ENCODE data around the gene NOP56.

DNA sequence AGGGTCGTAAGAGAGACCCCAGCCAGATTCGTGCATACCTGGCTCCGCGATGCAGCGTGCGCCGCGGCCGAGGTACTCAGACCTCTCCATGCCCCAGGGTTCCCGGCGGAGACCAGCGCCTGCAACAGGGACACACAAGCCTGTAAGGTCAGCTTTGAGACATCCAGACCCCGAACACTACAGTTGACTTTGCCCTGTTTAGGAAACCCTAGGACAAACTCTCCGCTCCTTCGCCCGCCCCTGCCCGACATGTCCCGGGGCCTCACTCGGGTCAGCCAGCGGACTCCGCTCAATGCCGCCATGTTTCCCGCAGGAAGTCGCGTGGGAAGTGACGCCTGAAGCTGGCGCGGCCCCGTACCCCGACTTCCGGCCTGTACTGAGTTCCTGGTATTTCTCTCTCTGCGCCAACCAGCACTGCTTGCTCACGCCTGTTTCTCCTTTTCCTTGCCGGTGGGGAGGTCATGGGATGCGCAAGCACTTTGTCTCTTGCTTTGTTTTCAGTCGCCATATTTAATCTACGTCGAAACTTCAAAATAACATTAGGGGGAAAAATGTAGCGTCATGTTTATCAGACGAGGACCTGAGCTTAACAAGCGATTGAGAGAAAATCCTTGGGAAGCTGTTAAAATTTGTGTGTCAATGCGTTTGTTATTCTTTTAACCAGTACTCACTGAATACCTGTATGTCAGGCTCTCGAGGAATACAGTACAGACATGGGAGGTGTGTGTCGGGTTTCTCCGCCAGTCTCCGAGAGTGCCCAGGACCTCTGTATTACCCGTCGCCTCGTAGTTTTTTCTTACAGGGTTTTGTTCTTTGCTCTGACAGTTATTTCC lies 11.7 kb downstream of the NOP56 start, which contains the start of gene IDH3B:
- TF ChIP-seq, protein P1, sequence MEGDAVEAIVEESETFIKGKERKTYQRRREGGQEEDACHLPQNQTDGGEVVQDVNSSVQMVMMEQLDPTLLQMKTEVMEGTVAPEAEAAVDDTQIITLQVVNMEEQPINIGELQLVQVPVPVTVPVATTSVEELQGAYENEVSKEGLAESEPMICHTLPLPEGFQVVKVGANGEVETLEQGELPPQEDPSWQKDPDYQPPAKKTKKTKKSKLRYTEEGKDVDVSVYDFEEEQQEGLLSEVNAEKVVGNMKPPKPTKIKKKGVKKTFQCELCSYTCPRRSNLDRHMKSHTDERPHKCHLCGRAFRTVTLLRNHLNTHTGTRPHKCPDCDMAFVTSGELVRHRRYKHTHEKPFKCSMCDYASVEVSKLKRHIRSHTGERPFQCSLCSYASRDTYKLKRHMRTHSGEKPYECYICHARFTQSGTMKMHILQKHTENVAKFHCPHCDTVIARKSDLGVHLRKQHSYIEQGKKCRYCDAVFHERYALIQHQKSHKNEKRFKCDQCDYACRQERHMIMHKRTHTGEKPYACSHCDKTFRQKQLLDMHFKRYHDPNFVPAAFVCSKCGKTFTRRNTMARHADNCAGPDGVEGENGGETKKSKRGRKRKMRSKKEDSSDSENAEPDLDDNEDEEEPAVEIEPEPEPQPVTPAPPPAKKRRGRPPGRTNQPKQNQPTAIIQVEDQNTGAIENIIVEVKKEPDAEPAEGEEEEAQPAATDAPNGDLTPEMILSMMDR (IDR thresholded peaks at IDR 0.05; ENCODE audit: insufficient read depth, low read length): no peak
- TF ChIP-seq POLR2AphosphoS5 (IDR thresholded peaks at IDR 0.05; ENCODE audit: low read depth) (peak; percentile 93), GABPA (IDR thresholded peaks at IDR 0.05; ENCODE audit: low read depth) (peak; percentile 99), SPI1 (IDR thresholded peaks at IDR 0.05; ENCODE audit: borderline replicate concordance, low read depth) (peak; percentile 47; the same call in 1 of the 2 replicates)
- TF ChIP-seq, protein P2, sequence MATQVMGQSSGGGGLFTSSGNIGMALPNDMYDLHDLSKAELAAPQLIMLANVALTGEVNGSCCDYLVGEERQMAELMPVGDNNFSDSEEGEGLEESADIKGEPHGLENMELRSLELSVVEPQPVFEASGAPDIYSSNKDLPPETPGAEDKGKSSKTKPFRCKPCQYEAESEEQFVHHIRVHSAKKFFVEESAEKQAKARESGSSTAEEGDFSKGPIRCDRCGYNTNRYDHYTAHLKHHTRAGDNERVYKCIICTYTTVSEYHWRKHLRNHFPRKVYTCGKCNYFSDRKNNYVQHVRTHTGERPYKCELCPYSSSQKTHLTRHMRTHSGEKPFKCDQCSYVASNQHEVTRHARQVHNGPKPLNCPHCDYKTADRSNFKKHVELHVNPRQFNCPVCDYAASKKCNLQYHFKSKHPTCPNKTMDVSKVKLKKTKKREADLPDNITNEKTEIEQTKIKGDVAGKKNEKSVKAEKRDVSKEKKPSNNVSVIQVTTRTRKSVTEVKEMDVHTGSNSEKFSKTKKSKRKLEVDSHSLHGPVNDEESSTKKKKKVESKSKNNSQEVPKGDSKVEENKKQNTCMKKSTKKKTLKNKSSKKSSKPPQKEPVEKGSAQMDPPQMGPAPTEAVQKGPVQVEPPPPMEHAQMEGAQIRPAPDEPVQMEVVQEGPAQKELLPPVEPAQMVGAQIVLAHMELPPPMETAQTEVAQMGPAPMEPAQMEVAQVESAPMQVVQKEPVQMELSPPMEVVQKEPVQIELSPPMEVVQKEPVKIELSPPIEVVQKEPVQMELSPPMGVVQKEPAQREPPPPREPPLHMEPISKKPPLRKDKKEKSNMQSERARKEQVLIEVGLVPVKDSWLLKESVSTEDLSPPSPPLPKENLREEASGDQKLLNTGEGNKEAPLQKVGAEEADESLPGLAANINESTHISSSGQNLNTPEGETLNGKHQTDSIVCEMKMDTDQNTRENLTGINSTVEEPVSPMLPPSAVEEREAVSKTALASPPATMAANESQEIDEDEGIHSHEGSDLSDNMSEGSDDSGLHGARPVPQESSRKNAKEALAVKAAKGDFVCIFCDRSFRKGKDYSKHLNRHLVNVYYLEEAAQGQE (IDR thresholded peaks at IDR 0.05; ENCODE audit: insufficient replicate concordance, low read depth): peak; percentile 39
